Ammon's horn (tissue), 1 donor: ENCODE results near the gene IGFBP1.
"Not testable (repeated sequence)": the region's sequence is repeated elsewhere in the genome, so short reads cannot be mapped to it uniquely, and the experiment has no call there.

ENCODE experiments used
- DNase-seq: peaks from one replicate; pipeline ENCODE4 v3.0.0-alpha.2; 2016; ENCODE audit warnings: low spot score

Gene IGFBP1

DNA sequence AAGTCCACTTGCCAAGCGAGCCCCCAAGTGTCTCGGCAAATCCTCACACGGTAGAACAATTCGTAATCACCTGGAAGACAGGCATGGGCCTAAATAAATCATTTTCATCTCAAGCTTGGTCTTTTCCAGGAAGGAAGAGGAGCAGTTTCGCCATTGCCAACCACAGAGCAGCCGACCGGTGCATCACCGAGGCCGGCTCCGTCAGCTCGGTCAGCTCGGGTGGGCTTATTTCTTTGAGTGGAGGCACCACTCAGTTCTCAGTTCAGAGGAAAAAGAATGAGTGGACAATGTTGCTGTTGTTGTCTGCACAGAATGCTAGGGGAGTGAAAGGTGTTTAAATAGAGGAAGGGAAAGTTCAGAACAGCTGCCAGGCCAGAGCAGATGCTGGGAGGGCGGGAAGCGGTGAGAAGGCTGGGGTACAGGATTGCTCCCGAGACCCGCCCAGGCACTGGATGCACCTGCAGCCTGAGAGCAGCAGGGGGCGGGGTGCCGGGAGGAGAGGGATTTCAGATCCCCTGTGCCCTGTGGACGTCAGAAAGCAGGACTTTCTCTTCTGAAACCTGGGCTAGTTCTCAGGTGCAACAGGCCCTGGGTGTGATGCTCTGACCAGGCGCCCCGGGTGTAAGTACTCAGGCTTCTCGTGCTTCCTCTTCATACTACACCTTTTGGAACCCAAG is 50.5 kb downstream of the IGFBP1 start:
- no peak for DNase-seq

DNA sequence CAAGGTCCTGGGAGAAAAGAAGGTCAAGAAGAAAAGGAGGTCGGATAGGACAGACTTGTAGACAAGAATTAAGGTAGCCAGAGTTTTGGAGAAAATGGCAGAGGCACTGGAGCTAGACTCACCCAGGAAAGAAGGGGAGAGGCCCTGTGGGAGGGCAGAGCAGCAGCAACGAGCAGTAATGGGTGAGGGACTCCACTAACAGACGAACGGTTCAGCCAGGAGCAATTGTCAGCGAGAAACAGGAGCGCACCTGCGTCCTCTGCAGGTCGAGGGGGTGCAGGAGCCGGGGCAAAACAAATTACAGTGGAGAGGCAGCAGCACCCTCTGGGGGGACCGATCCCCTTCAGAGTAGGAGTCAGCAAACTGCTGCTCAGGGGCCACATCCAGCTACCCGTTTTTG is 51.3 kb downstream of the IGFBP1 start:
- DNase-seq = no peak

DNA sequence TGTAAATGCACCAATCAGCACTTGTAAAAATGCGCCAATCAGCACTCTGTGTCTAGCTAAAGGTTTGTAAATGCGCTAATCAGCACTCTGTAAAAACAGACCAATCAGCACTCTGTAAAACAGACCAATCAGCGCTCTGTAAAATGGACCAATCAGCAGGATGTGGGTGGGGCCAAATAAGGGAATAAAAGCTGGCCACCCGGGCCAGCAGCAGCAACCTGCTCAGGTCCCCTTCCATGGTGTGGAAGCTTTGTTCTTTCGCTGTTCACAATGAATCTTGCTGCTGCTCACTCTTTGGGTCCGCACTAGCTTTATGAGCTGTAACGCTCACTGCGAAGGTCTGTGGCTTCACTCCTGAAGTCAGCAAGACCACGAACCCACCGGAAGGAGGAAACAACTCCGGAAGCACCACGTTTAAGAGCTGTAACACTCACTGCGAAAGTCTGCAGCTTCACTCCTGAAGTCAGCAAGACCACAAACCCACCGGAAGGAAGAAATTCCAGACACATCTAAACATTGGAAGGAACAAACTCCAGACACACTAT is 52.0 kb downstream of the IGFBP1 start:
- DNase-seq = not testable (repeated sequence)

DNA sequence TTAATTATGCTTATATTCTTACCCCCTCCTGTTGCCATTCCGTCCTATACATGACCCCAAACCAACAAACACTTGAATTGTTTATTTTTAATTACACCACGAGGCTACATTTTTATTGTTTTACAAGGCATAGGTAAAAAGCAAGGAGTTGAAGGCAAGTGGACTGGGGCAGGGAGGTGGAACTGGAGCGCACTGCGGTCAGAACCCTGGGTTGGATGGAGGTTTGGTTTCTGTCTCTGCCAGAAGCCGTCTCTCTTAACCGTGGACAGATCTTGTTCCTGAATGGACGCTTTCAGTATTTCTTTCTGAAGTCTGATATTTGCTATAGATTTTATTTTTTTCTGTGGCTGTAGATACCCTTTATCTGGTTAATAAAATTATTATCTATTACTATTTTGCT is 52.7 kb downstream of the IGFBP1 start:
- DNase-seq = no peak
